ENCODE results near the gene ITGBL1. TPM values are rescaled to one million over a fixed set of nuclear protein-coding genes. Genes with fewer than 3 reads are reported as not detected.

Gene ITGBL1
- total and polyA plus RNA-seq, 2 of the 13 experiments (the other 11 are each of a cell fraction or from before 2014, with no cell fraction given): 0.02 TPM; not detected in 1

- no peak for TF ChIP-seq THAP9 (CRISPR knock-in tag; IDR thresholded peaks at IDR 0.05; ENCODE audit: borderline replicate concordance)
- TF ChIP-seq, protein P1, sequence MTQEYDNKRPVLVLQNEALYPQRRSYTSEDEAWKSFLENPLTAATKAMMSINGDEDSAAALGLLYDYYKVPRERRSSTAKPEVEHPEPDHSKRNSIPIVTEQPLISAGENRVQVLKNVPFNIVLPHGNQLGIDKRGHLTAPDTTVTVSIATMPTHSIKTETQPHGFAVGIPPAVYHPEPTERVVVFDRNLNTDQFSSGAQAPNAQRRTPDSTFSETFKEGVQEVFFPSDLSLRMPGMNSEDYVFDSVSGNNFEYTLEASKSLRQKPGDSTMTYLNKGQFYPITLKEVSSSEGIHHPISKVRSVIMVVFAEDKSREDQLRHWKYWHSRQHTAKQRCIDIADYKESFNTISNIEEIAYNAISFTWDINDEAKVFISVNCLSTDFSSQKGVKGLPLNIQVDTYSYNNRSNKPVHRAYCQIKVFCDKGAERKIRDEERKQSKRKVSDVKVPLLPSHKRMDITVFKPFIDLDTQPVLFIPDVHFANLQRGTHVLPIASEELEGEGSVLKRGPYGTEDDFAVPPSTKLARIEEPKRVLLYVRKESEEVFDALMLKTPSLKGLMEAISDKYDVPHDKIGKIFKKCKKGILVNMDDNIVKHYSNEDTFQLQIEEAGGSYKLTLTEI (CRISPR knock-in tag; conservative IDR thresholded peaks at IDR 0.05): no peak
Measured at GRCh38 chr13:101718496-101718895, 266.0 kb downstream of the ITGBL1 start (continued).

GRCh38 chr13:101726681-101727080 is 274.2 kb downstream of the ITGBL1 start:
- Histone ChIP-seq H3K4me1 (ENCODE audit: insufficient read depth, low read length) (no peaks in the 10 kb centered on the region), H3K36me3 (replicated peaks in 1 of 2; ENCODE audit: control insufficient read depth in 1 of 2, insufficient read depth in 2 of 2, low read length in 2 of 2) (no peaks in the 10 kb centered on the region), H3K9me3 (ENCODE audit: low read length) (no peaks in the 10 kb centered on the region), H3K4me2 (ENCODE audit: low read depth, low read length) (no peak overlapping the region), H4K20me1 (ENCODE audit: insufficient read depth, low read length) (no peaks in the 10 kb centered on the region), H3K4me3 (replicated peaks in 1 of 3; ENCODE audit: insufficient read depth in 1 of 3, low read depth in 2 of 3, low read length in 3 of 3) (no peak overlapping the region), H3K9ac (ENCODE audit: insufficient read depth, low read depth, low read length) (no peak overlapping the region), H3K79me2 (ENCODE audit: insufficient read depth, low read length) (no peaks in the 10 kb centered on the region), H2AFZ (ENCODE audit: low read length) (no peak overlapping the region), H3K27ac (ENCODE audit: extremely low read length, insufficient read depth, low read length) (no peak overlapping the region), H3K27me3 (ENCODE audit: control insufficient read depth in 1 of 2, insufficient read depth in 2 of 2, low read length in 2 of 2) (no peaks in the 10 kb centered on the region)
- no TSS peak for BruUV-seq (replicated peaks)
- CTCF ChIA-PET (ENCODE audit: low intra/inter-chr PET ratio, low total read pairs): no interaction called here
- TF ChIP-seq ZNF274 (CRISPR knock-in tag; IDR thresholded peaks at IDR 0.05) (no peak), ZNF207 (IDR thresholded peaks at IDR 0.05; ENCODE audit: borderline replicate concordance) (no peak), CHD4 (IDR thresholded peaks at IDR 0.05; ENCODE audit: borderline replicate concordance, low read length) (no peak)
- POLR2A ChIA-PET: no interaction called here
- intact Hi-C loops (cut with micrococcal nuclease; ENCODE audit: unreplicated experiment): no loop called here
- in situ Hi-C loops (cut with HindIII; ENCODE audit: extremely low pct_ligation_motif_present, low pct_unique_long_range_greater_than_20kb): no loop called here
- DNase-seq (ENCODE audit: low spot score): no peak
- 4% methylated on average over 2 of the region's 2 CpGs for WGBS (ENCODE audit: low lambda C conversion rate)
- FAIRE-seq: no peak
- no peak for ATAC-seq

Measured in HepG2 (cell line).